ENCODE results near the gene ADGRB2.

DNA sequence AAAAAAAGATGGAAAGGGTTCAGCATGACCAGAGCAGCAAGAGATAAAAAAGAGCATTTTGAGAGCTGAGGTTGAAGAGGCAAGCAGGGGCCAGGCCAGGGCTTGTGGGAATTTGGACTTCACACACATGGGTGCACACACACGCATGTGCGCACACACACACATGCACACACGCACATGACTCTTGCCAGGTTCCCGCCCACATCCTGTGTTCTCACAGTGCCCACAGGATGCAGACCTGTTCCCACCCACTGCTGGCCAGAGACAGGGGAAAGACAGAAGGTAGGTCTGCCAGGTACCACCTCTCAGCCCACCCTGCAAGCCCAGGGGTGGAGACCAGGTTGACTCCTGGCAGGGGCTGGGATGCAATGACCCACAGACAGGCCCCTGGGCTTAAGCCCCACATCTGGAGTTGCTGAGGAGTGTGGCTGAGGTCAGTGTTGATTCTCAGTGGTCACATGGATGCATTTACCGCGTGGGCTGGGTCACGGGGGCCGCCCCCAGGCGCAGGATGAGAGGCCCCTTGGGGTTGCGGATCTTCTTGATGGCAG lies 64.7 kb downstream of the ADGRB2 start:
- no peak for TF ChIP-seq POLR2A (IDR thresholded peaks at IDR 0.05)
- TF ChIP-seq, protein P1, sequence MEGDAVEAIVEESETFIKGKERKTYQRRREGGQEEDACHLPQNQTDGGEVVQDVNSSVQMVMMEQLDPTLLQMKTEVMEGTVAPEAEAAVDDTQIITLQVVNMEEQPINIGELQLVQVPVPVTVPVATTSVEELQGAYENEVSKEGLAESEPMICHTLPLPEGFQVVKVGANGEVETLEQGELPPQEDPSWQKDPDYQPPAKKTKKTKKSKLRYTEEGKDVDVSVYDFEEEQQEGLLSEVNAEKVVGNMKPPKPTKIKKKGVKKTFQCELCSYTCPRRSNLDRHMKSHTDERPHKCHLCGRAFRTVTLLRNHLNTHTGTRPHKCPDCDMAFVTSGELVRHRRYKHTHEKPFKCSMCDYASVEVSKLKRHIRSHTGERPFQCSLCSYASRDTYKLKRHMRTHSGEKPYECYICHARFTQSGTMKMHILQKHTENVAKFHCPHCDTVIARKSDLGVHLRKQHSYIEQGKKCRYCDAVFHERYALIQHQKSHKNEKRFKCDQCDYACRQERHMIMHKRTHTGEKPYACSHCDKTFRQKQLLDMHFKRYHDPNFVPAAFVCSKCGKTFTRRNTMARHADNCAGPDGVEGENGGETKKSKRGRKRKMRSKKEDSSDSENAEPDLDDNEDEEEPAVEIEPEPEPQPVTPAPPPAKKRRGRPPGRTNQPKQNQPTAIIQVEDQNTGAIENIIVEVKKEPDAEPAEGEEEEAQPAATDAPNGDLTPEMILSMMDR (IDR thresholded peaks at IDR 0.05), result no peak
